Urinary bladder (tissue), 4 donors: ENCODE measurements around the gene PSPC1. TPM values are rescaled to one million over a fixed set of nuclear protein-coding genes. Genes with fewer than 3 reads are reported as not detected.
"Not testable (repeated sequence)": the region's sequence is repeated elsewhere in the genome, so short reads cannot be mapped to it uniquely, and the experiment has no call there.

Experiments used
- DNase-seq: peaks from one replicate; pipeline ENCODE4 v3.0.0-alpha.2; 2015; ENCODE audit errors: extremely low spot score
- H3K27ac ChIP-seq: one replicate; pipeline ENCODE4 v1.5.1; 2013; ENCODE audit warnings: low read depth, mild to moderate bottlenecking, moderate library complexity
- H3K36me3 ChIP-seq: one replicate; pipeline ENCODE4 v1.6.1; 2013; ENCODE audit warnings: mild to moderate bottlenecking, moderate library complexity; ENCODE audit not compliant: insufficient read depth
- H3K4me1 ChIP-seq: one replicate; pipeline ENCODE4 v1.6.1; 2013; ENCODE audit warnings: mild to moderate bottlenecking, moderate library complexity; ENCODE audit not compliant: insufficient read depth
- H3K4me3 ChIP-seq: one replicate; pipeline ENCODE4 v1.5.1; 2013; ENCODE audit warnings: low read depth, low read length
- WGBS: extraction: QIAGEN DNeasy Blood & Tissue Kit; methylation state at CpG from one replicate; pipeline ENCODE4 v1.1.7; 2013; 5-methylcytosine and 5-hydroxymethylcytosine counted together
- polyA plus RNA-seq: library from polyadenylated mRNA; stranded (reverse); fragments of 200-250 nt; gene quantifications from one replicate; pipeline ENCODE4 v1.2.3, GENCODE V29; 2013
- total RNA-seq: library from RNA; depleted of rRNA; stranded (reverse); fragments of >200 nt; gene quantifications from one replicate; pipeline ENCODE4 v1.2.3, GENCODE V29; 2014
- donor health status: healthy with polysubstance abuse.
- donor health status: healthy.

PSPC1 gene
- total and polyA plus RNA-seq, 2 donors: 31.6 to 90.0 TPM

DNA sequence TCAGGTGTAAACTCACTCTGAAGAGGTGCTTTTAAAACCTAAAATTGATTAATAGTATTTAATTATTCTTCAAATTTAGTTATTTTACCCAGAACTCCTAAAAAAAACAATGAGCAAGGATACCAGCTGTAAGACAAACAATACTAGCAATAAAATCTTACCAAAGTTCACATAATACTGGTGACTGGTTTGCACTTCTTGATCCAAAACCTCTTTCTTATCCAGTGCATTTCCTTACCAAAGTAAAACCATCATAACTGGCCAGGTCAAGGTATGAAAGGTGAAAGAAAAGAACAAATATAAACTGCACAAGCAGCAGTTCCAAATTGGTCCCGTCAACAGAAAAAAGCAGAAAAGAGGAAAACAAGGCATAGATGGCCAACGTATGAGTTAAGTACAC, 62.7 kb downstream of the PSPC1 start:
- 84% methylated on average over 2 of the region's 2 CpGs for WGBS

DNA sequence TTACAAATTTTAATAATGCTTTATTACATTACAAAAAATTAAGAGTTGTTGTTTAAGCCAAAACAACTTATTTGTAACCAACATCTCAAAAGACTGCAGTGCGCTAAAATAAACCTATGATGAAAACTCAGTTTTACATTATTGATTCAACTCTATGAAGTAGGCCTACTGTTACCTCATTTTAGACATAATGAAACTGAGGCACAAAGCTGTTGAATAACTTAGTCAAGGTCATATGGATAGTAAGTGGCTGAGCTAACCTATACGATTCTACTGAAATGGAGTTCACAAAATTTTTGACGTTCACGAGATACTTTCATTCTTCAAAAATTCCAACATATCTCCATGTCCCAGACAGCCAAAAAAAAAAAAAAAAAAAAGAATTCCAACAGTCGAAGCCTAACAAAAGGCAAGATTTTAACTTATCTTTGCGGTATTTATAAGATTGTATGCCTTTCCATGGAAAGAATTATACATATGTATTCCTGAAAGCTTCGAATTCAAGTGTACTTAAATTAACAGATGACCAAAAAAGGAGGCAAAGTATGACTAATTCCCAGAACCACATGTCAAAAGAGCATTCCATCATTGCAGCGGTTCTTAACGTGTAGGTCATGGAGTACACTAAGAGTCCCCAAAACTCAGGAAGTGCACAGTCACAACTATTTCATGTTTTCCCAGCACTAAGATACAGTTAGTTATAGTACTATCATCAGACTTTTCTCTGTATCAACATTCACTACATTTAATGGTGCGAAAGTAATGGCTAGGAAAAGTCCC, 69.4 kb downstream of the PSPC1 start:
- Histone ChIP-seq H3K4me1 (no peaks in the 10 kb centered on the region), H3K27ac (no peak overlapping the region), H3K4me3 (no peak overlapping the region), H3K36me3 (peaks cover 2% of the 10 kb centered on the region)
- no peak for DNase-seq
- WGBS: 70% methylated on average over 10 of the region's 10 CpGs

More for the DNA sequence above, 62.7 kb downstream of the PSPC1 start:
- Histone ChIP-seq H3K4me3 (no peak overlapping the region), H3K4me1 (no peaks in the 10 kb centered on the region), H3K36me3 (peaks cover 2% of the 10 kb centered on the region), H3K27ac (no peak overlapping the region)
- no peak for DNase-seq

DNA sequence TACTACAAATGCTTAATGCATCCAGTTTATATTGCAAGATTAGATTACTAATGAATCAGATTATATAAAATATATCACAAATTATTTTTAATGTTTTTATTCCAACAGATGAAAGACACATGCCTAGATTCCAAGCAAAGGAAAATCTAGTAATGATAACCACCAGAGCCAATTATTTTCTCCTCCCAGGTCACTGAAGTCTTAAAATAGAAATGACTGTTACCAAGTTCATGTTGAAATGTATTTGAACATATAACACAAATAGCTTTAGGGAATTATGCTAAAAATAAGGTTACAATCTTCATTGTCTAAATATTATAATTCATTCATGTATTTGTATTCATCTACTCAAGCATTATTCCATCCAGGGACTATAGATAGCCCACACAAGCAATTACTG, 73.0 kb downstream of the PSPC1 start:
- DNase-seq: not testable (repeated sequence)

DNA sequence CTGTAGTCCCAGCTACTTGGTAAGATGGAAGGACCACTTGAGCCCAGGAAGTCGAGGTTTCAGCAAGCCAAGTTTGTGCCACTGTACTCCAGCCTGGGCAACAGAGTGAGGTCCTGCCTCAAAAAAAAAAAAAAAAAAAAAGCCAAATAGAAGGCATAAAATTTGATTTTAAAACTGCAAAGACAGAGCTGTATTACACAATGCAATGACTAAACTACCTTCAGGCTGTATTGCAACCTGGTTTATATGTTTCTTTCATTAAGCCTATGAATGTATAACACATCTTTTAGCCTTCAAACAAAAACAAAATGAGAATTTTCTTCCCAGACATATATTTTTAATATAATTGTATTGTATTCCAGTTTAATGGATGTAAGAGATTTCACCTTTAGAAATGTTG, 73.7 kb downstream of the PSPC1 start:
- 98% methylated on average over 1 of the region's 1 CpG for WGBS
- H3K4me1 ChIP-seq, H3K4me3 ChIP-seq: not testable (repeated sequence)

More for the DNA sequence above, 73.0 kb downstream of the PSPC1 start:
- H3K27ac ChIP-seq, H3K36me3 ChIP-seq, H3K4me1 ChIP-seq, H3K4me3 ChIP-seq: not testable (repeated sequence)

DNA sequence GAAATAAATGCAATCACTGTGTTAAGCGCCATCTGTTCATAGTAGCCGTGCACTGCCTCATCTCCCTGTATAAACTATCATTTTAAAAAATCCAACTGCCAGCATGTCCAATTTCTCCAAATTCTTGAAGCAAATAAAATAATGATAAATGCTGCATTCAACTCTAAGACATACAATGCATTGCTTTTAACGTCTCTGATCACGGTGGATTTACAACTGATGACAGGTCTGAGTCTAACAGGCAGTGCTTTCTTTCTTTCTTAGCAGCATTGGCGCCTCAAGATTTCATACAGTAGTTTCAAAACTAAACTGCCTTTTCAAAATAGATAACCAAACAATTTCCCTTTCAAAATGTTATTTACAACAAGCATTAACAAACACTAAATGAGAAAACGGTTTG, 78.5 kb downstream of the PSPC1 start:
- H3K4me3 ChIP-seq, H3K27ac ChIP-seq: not testable (repeated sequence)

More for the DNA sequence above, 73.7 kb downstream of the PSPC1 start:
- DNase-seq, H3K27ac ChIP-seq, H3K36me3 ChIP-seq: not testable (repeated sequence)

DNA sequence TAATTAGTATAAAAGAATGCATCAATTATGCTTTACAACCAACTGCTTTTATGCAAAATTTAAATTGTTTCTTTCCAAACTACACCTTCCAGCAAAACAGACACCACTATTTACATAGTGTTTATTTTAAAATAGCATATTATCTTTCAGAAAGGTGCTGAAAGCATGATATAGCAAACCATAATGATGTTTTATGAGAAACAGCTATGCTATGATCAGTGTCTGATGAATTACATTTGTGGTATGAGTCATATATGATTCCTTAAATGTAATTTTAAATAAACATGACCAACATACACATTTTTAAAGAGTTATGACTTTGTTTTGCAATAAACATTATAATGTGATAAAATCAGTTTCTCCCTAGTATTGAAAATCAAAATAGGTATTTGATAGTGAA, 81.1 kb downstream of the PSPC1 start:
- H3K27ac ChIP-seq, H3K36me3 ChIP-seq, H3K4me3 ChIP-seq, DNase-seq, H3K4me1 ChIP-seq: not testable (repeated sequence)

More for the DNA sequence above, 78.5 kb downstream of the PSPC1 start:
- H3K36me3 ChIP-seq, H3K4me1 ChIP-seq, DNase-seq: not testable (repeated sequence)
- WGBS: 72% methylated on average over 6 of the region's 6 CpGs

DNA sequence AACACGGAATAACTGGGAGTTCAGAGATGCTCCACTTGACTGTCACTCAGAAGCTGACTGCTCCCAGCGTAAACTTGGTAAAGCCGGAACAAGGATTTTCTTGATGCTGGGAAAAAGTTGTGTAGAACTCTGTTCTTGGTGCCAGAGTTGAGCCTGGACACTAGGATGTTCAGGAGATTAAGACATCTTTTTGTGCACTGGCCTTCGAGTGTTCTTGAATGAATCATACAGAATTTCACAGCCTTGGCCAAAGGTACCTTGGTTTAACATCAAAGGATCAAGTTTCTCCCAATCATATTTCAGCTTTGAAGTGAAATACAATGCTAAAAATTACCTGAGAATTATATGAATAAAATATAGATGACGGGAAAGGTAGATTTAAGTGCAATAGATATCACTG, 81.8 kb downstream of the PSPC1 start:
- H3K4me1 ChIP-seq, H3K36me3 ChIP-seq, H3K27ac ChIP-seq, H3K4me3 ChIP-seq, DNase-seq: not testable (repeated sequence)
- WGBS: 91% methylated on average over 3 of the region's 5 CpGs

DNA sequence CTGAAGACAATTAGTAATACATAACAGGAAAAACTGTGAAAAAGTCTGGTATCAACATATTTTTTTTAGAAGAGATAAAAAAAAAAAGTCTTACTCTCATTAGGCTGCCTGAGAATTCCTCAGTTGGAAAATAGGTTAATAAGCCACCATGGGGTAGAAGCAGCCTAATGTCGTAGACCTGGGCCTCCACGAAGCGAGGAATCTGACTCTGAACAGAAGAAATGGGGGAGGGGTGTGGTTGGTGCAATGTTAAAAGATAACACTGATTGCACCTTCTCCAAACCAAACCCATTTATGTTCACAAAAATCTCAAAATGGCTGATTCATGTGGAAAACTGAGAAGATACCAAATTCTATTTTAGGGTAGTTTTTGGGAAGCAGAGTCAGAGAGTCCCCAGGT, 86.9 kb downstream of the PSPC1 start:
- Histone ChIP-seq H3K4me1 (no peaks in the 10 kb centered on the region), H3K4me3 (no peak overlapping the region), H3K36me3 (no peaks in the 10 kb centered on the region), H3K27ac (no peak overlapping the region)
- WGBS: 63% methylated on average over 3 of the region's 3 CpGs
- DNase-seq: no peak

DNA sequence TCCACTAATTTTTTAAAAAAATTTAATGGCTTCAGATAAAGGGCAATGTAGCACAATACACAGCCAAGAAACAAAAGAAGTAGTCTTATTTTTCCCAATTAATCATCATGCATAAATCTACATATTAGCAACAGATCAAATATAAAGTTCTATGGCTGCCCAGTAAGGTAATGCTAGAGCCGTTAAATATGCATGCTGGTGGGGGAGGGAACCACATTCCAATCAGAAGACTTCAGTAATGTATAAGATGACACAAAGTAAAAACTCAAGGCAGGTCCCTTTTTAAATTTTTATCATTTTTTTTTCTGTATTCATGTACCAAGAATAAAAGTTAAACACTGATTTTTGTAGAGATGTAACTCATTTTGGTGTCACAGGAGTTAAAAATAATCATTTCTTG, 87.3 kb downstream of the PSPC1 start:
- DNase-seq: no peak
- H3K4me3 ChIP-seq: no peak overlapping the region
- no peak overlapping the region for H3K27ac ChIP-seq
- WGBS: 70% methylated on average over 1 of the region's 1 CpG
- no peaks in the 10 kb centered on the region for H3K4me1 ChIP-seq
- H3K36me3 ChIP-seq: no peaks in the 10 kb centered on the region

DNA sequence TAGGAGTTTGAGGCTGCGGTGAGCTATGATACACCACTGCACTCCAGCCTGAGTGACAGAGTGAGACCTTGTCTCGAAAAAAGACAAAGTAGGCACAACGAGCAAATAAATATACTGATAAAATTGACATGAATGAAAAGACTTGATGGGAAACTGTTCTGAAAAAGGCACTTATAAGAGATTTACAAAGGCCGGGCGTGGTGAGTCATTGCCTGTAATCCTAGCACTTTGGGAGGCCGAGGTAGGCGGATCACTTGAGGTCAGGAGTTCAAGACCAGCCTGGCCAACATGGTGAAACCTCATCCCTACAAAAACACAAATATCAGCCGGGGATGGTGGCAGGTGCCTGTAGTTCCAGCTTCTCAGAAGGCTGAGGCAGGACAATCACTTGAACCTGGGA, 91.3 kb downstream of the PSPC1 start:
- 96% methylated on average over 8 of the region's 8 CpGs for WGBS
- not testable (repeated sequence) for H3K27ac ChIP-seq, H3K36me3 ChIP-seq, H3K4me1 ChIP-seq, H3K4me3 ChIP-seq, DNase-seq

DNA sequence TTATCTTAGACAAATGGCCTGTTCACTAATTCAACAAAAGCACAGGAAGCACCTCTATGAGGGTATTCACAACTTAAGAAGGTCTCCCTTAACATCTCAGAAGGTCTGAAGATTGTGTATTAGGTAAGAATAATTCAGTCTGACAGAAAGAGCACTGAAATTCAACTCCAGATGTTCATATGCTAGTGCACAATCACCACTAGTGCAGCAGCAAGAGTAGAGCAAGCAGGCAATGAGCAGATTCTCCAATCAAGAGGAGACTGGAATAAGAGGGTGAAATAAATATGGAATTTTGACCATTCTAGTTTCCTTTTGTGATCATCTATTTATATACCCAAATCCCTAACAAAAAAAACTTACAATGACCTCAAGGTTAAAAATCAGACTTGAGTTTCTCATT, 97.3 kb downstream of the PSPC1 start:
- no peak for DNase-seq
- H3K27ac ChIP-seq: no peak overlapping the region
- H3K4me3 ChIP-seq: no peak overlapping the region
- no peaks in the 10 kb centered on the region for H3K4me1 ChIP-seq
- H3K36me3 ChIP-seq: peaks cover 2% of the 10 kb centered on the region

DNA sequence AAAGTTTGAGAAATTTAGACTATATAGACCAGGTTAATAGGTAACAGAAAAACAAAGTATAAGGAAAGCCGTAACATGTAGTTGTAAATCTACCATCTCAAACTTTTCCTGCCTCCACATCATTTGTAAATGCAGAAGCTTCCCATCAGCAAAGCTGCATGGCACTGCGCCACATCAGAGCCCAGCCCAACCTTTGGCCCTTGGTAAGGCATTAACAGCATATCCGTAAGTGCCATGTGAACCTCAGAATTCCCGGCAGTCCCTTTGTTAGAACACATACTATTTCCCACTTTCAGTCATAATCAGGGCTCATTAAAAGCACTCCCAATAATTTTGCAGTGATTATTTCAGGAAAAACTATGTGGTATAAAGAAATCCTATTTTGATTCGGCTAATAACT, 97.7 kb downstream of the PSPC1 start:
- 51% methylated on average over 5 of the region's 5 CpGs for WGBS
- Histone ChIP-seq H3K27ac (no peak overlapping the region), H3K4me3 (no peak overlapping the region), H3K36me3 (no peaks in the 10 kb centered on the region), H3K4me1 (no peaks in the 10 kb centered on the region)
- no peak for DNase-seq

DNA sequence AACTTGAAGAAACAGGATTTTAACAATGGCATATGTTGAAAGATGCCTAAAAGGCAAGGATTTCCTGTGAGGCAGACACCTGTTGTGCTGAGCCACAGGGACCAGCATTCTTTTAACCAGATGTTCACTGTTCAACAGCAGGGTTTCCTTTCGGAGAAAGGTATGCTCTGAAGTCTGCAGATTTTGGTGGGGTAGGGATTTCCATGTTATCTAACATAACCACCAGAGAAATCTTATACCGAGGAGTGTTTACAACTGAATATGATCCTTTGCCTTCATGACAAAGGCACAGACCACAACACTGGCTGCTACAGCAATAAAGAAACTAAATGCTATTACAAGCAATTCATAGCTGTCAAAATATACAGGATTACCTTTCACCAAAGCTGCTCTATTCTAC, 101.2 kb downstream of the PSPC1 start:
- H3K4me3 ChIP-seq: no peak overlapping the region
- WGBS: 52% methylated on average over 2 of the region's 2 CpGs
- no peaks in the 10 kb centered on the region for H3K36me3 ChIP-seq
- no peaks in the 10 kb centered on the region for H3K4me1 ChIP-seq
- no peak overlapping the region for H3K27ac ChIP-seq
- no peak for DNase-seq

DNA sequence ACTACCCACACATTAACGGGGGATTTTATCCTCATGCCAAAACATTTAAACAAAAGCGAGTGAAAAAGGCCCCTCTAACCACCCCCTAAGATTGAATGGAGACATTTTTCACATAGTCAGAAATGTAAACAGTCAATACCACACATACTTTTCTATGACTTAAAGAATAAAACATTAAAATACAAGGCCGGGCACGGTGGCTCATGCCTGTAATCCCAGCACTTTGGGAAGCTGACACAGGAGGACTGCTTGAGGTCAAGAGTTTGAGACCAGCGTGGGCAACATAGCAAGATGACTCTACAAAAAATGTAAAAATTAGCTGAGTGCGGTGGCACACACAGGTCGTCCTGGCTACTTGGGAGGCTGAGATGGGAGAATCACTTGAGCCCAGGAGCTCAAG, 102.0 kb downstream of the PSPC1 start:
- Histone ChIP-seq H3K4me1 (no peaks in the 10 kb centered on the region), H3K4me3 (no peak overlapping the region), H3K36me3 (no peaks in the 10 kb centered on the region), H3K27ac (no peak overlapping the region)
- DNase-seq: no peak
- 71% methylated on average over 7 of the region's 7 CpGs for WGBS

DNA sequence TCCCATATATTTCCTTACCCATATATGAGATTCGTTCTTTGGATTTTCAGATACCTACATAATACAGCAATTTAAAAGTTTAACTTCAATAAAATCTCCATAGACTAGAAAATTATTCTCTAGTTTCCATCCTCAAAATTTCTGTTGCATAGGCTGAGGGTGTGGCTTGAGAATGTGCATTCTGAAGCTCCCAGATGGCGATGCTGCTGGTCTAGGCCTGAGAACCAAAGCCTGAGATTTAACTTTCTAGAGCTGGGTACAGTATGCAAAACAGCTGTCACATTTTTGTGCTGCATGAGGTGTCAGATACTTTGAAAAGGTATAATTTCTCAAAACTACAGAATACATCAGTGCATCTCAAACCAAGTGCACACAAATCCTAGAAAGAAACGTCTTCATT, 106.6 kb downstream of the PSPC1 start:
- WGBS: 91% methylated on average over 3 of the region's 3 CpGs
- Histone ChIP-seq H3K36me3 (peaks cover 6% of the 10 kb centered on the region), H3K27ac (no peak overlapping the region), H3K4me1 (no peaks in the 10 kb centered on the region), H3K4me3 (no peak overlapping the region)
- no peak for DNase-seq
